HG03103 (cell line): ENCODE data around the gene PCDHA3.
"Not testable (repeated sequence)": the region's sequence is repeated elsewhere in the genome, so short reads cannot be mapped to it uniquely, and the experiment has no call there.

Source experiments
- ATAC-seq: cut with Tn5 transposase; IDR thresholded peaks from one replicate; pipeline ENCODE4 v1.9.1; 2021; ENCODE audit warnings: low read depth; ENCODE audit not compliant: unreplicated experiment

PCDHA3 gene

DNA sequence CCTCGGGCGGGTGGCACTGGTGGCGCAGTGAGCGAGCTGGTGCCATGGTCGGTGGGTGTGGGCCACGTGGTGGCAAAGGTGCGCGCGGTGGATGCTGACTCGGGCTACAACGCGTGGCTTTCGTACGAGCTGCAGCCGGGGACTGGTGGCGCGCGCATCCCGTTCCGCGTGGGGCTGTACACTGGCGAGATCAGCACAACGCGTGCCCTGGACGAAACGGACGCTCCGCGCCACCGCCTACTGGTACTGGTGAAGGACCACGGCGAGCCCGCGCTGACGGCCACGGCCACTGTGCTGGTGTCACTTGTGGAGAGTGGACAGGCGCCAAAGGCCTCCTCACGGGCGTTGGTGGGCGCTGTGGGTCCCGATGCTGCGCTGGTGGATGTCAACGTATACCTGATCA lies 8.0 kb downstream of the PCDHA3 start:
- no peak for ATAC-seq

DNA sequence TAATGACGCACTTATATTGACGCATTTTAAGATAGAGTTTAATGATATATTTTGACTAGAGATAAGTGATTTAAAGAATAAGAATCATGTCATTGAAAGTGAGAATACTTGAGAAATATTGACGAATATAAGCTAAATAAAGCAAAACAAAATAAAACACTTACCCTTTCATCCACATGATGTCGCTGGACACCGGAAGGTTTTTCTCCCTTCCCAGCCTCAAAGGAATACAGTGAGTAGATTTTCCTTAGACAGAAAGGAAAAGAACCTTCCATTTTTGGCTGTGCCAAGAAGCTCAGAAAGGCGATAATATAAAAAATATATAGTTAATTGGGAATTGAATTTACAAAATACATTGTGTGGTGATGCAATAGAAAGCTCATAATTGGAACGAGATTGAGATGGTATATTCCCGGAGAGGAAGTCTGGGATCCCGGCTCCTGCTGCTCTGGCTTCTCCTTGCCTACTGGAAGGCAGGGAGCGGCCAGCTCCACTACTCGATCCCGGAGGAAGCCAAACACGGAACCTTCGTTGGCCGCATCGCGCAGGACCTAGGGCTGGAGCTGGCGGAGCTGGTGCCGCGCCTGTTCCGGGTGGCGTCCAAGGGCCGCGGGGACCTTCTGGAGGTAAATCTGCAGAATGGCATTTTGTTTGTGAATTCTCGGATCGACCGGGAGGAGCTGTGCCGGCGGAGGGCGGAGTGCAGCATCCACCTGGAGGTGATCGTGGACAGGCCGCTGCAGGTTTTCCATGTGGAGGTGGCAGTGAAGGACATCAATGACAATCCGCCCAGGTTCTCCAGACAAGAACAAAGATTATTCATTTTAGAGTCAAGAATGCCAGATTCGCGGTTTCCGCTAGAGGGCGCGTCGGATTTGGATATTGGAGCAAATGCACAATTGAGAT lies 20.8 kb downstream of the PCDHA3 start, which contains the start of gene PCDHA5:
PCDHA5 (plus strand) TSS at position 239 of the 906 bp plus-strand sequence.
- no peak for ATAC-seq

DNA sequence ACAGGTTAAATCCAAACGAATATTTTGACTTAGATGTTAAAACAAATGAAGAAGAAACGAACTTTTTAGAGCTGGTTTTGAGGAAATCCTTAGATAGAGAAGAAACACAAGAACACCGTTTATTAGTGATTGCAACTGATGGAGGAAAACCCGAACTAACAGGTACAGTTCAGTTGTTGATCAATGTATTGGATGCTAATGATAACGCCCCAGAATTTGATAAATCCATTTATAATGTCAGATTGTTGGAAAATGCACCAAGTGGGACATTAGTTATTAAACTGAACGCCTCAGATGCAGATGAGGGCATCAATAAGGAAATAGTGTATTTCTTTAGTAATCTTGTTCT lies 21.4 kb downstream of the PCDHA3 start:
- no peak for ATAC-seq

DNA sequence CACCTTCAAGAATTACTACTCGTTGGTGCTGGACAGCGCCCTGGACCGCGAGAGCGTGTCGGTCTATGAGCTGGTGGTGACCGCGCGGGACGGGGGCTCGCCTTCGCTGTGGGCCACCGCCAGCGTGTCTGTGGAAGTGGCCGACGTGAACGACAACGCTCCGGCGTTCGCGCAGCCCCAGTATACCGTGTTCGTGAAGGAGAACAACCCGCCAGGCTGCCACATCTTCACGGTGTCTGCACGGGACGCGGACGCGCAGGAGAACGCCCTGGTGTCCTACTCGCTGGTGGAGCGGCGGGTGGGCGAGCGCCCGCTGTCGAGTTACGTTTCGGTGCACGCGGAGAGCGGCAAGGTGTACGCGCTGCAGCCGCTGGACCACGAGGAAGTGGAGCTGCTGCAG lies 22.1 kb downstream of the PCDHA3 start:
- ATAC-seq, result not testable (repeated sequence)

DNA sequence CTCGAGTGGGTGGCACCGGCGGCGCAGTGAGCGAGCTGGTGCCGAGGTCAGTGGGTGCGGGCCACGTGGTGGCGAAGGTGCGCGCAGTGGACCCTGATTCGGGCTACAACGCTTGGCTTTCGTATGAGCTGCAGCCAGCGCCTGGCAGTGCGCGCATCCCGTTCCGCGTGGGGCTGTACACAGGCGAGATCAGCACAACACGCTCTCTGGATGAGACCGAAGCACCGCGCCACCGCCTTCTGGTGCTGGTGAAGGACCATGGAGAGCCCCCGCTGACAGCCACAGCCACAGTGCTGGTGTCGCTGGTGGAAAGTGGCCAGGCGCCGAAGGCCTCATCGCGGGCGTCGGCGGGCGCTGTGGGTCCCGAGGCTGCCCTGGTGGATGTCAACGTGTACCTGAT lies 22.6 kb downstream of the PCDHA3 start:
- no peak for ATAC-seq

DNA sequence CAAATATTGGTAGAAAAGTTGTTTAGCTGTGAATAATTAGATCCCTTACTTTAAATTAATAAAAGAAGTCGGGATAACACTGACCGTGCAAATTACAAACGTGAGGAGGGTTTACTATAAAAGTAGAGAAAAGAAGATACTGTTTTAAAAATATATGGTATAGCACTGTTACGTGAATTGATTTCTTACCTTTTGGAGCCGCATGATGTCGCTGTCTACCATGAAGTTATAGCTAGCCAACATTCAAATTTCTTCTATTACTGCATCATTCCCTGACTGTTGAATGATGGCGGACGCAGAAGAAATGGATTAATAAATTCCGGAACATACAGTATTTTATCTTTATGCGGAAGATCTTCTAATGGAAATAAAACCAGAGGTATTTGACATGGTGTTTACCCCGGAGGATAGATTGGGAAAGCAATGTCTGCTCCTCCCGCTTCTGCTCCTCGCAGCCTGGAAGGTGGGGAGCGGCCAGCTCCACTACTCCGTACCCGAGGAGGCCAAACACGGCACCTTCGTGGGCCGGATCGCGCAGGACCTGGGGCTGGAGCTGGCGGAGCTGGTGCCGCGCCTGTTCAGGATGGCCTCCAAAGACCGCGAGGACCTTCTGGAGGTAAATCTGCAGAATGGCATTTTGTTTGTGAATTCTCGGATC lies 27.0 kb downstream of the PCDHA3 start, which contains the start of gene PCDHA6:
PCDHA6 (plus strand) TSS at position 257 of the 658 bp plus-strand sequence; CDS start at position 389, 132 bp downstream.
- no peak for ATAC-seq

DNA sequence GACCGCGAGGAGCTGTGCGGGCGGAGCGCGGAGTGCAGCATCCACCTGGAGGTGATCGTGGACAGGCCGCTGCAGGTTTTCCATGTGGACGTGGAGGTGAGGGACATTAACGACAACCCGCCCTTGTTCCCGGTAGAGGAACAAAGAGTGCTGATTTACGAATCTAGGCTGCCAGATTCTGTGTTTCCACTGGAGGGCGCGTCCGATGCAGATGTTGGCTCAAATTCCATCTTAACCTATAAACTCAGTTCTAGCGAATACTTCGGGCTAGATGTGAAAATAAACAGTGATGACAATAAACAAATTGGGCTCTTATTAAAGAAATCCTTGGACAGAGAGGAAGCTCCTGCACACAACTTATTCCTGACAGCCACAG lies 27.5 kb downstream of the PCDHA3 start:
- ATAC-seq, result no peak

DNA sequence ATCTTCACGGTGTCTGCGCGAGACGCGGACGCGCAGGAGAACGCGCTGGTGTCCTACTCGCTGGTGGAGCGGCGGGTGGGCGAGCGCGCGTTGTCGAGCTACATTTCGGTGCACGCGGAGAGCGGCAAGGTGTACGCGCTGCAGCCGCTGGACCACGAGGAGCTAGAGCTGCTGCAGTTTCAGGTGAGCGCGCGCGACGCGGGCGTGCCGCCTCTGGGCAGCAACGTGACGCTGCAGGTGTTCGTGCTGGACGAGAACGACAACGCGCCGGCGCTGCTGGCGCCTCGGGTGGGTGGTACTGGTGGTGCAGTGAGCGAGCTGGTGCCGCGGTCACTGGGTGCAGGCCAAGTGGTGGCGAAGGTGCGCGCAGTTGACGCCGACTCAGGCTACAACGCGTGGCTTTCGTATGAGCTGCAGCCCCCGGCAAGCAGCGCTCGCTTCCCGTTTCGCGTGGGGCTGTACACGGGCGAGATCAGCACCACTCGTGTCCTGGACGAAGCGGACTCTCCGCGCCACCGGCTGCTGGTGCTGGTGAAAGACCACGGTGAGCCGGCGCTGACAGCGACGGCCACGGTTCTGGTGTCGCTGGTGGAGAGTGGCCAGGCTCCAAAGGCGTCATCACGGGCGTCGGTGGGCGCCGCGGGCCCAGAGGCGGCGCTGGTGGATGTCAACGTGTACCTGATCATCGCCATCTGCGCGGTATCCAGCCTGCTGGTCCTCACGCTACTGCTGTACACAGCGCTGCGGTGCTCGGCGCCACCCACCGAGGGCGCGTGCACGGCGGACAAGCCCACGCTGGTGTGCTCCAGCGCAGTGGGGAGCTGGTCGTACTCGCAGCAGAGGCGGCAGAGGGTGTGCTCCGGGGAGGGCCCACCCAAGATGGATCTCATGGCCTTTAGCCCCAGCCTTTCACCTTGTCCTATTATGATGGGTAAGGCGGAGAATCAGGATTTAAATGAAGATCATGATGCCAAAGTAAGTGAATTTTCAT lies 28.9 kb downstream of the PCDHA3 start:
- not testable (repeated sequence) for ATAC-seq

DNA sequence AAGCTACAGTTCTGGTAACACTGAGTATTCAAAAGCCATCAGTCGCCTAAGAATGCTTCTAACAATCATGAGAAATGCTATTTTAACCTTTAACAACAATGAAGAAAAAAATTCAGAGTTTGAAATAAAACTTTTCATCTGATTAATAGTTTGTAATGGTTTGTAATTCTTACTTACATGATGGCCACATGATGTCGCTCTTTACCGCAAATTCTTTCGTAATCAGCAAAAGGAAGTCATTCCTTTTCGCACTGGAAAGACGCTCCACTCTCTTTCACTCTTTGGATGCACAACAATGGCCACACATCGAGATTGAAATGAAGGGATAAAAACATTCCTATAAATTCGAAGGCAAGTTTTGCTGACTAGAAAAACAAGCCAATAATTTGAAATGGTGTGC lies 33.1 kb downstream of the PCDHA3 start, which contains the start of gene PCDHA7:
PCDHA7 (plus strand) TSS at position 277 of the 400 bp plus-strand sequence; CDS start at position 392, 115 bp downstream.
- no peak for ATAC-seq

DNA sequence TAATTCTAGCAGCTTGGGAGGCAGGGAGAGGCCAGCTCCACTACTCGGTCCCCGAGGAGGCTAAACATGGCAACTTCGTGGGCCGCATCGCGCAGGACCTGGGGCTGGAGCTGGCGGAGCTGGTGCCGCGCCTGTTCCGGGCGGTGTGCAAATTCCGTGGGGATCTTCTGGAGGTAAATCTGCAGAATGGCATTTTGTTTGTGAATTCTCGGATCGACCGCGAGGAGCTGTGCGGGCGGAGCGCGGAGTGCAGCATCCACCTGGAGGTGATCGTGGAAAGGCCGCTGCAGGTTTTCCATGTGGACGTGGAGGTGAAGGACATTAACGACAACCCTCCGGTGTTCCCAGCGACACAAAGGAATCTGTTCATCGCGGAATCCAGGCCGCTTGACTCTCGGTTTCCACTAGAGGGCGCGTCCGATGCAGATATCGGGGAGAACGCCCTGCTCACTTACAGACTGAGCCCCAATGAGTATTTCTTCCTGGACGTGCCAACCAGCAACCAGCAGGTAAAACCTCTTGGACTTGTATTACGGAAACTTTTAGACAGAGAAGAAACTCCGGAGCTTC lies 33.7 kb downstream of the PCDHA3 start:
- ATAC-seq, result not testable (repeated sequence)

DNA sequence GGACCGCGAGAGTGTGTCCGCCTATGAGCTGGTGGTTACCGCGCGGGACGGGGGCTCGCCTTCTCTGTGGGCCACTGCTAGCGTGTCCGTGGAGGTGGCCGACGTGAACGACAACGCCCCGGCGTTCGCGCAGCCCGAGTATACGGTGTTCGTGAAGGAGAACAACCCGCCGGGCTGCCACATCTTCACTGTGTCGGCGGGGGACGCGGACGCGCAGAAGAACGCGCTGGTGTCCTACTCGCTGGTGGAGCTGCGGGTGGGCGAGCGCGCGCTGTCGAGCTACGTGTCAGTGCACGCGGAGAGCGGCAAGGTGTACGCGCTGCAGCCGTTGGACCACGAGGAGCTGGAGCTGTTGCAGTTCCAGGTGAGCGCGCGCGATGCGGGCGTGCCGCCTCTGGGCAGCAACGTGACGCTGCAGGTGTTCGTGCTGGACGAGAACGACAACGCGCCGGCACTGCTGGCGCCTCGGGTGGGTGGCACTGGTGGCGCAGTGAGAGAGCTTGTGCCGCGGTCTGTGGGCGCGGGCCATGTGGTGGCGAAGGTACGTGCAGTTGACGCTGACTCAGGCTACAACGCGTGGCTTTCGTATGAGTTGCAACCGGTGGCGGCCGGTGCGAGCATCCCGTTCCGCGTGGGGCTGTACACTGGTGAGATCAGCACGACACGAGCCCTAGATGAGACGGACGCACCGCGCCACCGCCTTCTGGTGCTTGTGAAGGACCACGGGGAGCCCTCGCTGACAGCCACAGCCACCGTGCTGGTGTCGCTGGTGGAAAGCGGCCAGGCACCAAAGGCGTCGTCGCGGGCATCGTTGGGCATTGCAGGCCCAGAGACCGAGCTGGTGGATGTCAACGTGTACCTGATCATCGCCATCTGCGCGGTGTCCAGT lies 35.0 kb downstream of the PCDHA3 start:
- ATAC-seq, result no peak

DNA sequence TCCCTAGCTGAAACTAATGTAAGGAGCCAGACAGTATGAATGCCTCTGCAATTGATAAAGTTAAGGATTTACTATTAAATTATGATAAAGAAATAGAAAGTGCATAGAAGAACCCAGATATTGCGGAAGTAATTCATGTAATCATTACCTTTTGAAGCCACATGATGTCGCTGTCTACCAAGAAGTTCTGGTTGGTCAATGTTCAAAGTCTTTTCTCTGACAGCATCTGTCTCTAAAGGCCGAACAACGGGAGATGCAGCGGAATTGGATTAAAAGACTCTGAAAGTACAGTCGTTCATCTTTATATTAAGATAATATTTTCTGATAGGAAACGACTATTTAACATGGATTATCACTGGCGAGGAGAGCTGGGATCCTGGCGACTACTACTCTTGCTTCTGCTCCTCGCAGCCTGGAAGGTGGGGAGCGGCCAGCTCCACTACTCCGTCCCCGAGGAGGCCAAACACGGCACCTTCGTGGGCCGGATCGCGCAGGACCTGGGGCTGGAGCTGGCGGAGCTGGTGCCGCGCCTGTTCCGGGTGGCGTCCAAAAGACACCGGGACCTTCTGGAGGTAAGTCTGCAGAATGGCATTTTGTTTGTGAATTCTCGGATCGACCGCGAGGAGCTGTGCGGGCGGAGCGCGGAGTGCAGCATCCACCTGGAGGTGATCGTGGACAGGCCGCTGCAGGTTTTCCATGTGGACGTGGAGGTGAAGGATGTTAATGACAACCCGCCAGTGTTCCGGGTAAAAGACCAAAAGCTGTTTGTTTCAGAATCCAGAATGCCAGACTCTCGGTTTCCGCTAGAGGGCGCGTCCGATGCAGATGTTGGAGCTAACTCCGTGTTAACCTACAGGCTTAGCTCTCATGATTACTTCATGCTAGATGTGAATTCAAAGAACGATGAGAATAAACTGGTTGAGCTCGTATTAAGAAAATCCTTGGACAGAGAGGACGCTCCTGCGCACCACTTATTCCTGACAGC lies 40.4 kb downstream of the PCDHA3 start, which contains the start of gene PCDHA8:
PCDHA8 (plus strand) TSS at position 210 of the 985 bp plus-strand sequence; CDS start at position 345, 135 bp downstream.
- ATAC-seq, result no peak

DNA sequence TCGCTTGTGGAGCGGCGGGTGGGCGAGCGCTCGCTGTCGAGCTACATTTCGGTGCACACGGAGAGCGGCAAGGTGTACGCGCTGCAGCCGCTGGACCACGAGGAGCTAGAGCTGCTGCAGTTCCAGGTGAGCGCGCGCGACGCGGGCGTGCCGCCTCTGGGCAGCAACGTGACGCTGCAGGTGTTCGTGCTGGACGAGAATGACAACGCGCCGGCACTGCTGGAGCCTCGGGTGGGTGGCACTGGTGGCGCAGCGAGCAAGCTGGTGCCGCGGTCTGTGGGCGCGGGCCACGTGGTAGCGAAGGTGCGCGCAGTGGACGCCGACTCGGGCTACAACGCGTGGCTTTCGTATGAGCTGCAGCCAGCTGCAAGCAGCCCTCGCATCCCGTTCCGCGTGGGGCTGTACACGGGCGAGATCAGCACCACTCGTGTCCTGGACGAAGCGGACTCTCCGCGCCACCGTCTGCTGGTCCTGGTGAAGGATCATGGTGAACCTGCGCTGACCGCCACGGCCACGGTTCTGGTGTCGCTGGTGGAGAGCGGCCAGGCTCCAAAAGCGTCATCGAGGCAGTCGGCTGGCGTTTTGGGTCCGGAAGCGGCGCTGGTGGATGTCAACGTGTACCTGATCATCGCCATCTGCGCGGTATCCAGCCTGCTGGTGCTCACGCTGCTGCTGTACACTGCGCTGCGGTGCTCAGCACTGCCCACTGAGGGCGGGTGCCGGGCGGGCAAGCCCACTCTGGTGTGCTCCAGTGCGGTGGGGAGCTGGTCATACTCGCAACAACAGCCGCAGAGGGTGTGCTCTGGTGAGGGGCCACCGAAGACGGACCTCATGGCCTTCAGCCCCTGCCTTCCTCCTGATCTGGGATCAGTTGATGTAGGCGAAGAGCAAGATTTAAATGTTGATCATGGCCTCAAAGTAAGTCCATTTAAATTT lies 42.2 kb downstream of the PCDHA3 start:
- no peak for ATAC-seq

DNA sequence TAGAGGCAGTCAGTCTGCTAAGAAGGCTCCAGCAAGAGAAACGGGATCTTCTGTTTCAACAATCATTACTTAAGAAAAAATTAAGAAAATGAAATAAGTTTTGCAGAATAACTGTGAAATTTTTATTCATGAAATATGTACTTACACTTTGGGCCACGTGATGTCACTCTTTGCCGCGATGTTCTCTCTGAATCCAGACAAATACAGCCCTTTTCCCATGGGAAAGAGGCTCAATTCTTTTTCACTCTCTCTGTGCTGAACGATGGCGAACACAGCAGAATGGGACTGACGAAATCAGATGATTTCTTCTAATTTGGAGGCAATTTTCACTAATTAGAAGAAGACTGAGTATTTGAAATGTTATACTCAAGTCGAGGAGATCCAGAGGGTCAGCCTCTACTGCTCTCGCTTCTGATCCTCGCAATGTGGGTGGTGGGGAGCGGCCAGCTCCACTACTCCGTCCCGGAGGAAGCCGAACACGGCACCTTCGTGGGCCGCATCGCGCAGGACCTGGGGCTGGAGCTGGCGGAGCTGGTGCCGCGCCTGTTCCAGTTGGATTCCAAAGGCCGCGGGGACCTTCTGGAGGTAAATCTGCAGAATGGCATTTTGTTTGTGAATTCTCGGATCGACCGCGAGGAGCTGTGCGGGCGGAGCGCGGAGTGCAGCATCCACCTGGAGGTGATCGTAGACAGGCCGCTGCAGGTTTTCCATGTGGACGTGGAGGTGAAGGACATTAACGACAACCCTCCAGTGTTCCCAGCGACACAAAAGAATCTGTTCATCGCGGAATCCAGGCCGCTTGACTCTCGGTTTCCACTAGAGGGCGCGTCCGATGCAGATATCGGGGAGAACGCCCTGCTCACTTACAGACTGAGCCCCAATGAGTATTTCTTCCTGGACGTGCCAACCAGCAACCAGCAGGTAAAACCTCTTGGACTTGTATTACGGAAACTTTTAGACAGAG lies 47.6 kb downstream of the PCDHA3 start, which contains the start of gene PCDHA9:
PCDHA9 (plus strand) TSS at position 244 of the 964 bp plus-strand sequence; CDS start at position 358, 114 bp downstream.
- not testable (repeated sequence) for ATAC-seq

DNA sequence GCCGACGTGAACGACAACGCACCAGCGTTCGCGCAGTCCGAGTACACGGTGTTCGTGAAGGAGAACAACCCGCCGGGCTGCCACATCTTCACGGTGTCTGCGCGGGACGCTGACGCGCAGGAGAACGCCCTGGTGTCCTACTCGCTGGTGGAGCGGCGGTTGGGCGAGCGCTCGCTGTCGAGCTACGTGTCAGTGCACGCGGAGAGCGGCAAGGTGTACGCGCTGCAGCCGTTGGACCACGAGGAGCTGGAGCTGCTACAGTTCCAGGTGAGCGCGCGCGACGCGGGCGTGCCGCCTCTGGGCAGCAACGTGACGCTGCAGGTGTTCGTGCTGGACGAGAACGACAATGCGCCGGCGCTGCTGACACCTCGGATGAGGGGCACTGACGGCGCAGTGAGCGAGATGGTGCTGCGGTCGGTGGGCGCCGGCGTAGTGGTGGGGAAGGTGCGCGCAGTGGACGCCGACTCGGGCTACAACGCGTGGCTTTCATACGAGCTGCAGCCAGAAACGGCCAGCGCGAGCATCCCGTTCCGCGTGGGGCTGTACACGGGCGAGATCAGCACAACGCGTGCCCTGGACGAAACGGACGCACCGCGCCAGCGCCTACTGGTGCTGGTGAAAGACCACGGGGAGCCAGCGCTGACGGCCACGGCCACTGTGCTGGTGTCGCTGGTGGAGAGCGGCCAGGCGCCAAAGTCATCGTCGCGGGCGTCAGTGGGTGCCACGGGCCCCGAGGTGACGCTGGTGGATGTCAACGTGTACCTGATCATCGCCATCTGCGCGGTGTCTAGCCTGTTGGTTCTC lies 49.2 kb downstream of the PCDHA3 start:
- ATAC-seq, result not testable (repeated sequence)
